IPS DF 6.9 (cell line): ENCODE measurements around the gene ABCA4.
"Not testable (repeated sequence)": the region's sequence is repeated elsewhere in the genome, so short reads cannot be mapped to it uniquely, and the experiment has no call there.

Experiments used
- DNase-seq: peaks from one replicate; pipeline ENCODE4 v3.0.0-alpha.2; 2013; ENCODE audit warnings: low read depth, low spot score
- H3K27ac ChIP-seq: one replicate; pipeline ENCODE4 v1.5.1; 2013; ENCODE audit warnings: low read length, control low read depth
- H3K27me3 ChIP-seq: 2 replicates; pipeline ENCODE4 v1.6.1; 2013; ENCODE audit warnings: mild to moderate bottlenecking, low read length; ENCODE audit not compliant: control insufficient read depth, insufficient read depth
- H3K36me3 ChIP-seq: 2 replicates; pipeline ENCODE4 v1.6.1; 2013; ENCODE audit warnings: low read length; ENCODE audit not compliant: control insufficient read depth, insufficient read depth
- H3K4me1 ChIP-seq: 2 replicates; pipeline ENCODE4 v1.6.1; 2013; ENCODE audit warnings: low read length; ENCODE audit not compliant: control insufficient read depth, insufficient read depth
- H3K4me3 ChIP-seq: 2 replicates; pipeline ENCODE4 v1.5.1; 2013; ENCODE audit warnings: mild to moderate bottlenecking, low read length
- H3K9me3 ChIP-seq: 2 replicates; pipeline ENCODE4 v1.6.1; 2013; ENCODE audit warnings: low read length, inconsistent platforms; ENCODE audit not compliant: control insufficient read depth, insufficient read depth
- WGBS: extraction: QIAGEN DNeasy Blood & Tissue Kit; methylation state at CpG from one replicate; pipeline ENCODE4 v1.1.7; 2013; ENCODE audit warnings: mixed read lengths, missing lambda C conversion rate; ENCODE audit not compliant: insufficient read length, insufficient coverage; 5-methylcytosine and 5-hydroxymethylcytosine counted together

The ABCA4 gene

GRCh38 chr1:94120991-94121390 lies at the start of gene ABCA4:
Gene ABCA4 (minus strand): TSS chr1:94121148. CDS start chr1:94121045, 103 bp downstream.
- Histone ChIP-seq H3K4me1 (peaks cover 4% of the 10 kb centered on the region; the same call in 1 of the 2 replicates), H3K27ac (no peak within 1 kb of the TSS), H3K36me3 (no peaks in the 10 kb centered on the region), H3K27me3 (no peaks in the 10 kb centered on the region), H3K9me3 (no peaks in the 10 kb centered on the region), H3K4me3 (no peak within 1 kb of the TSS)
- WGBS, result no CpG with 5 or more reads among the region's 9 CpGs
- no peak for DNase-seq

- no peaks in the 10 kb centered on the region for H3K9me3 ChIP-seq
- H3K4me3 ChIP-seq, result no peak overlapping the region
- DNase-seq, result no peak
- no peaks in the 10 kb centered on the region for H3K27me3 ChIP-seq
- H3K4me1 ChIP-seq, result no peaks in the 10 kb centered on the region
- H3K27ac ChIP-seq, result no peak overlapping the region
- WGBS, result no CpG with 5 or more reads among the region's 3 CpGs
- H3K36me3 ChIP-seq, result no peaks in the 10 kb centered on the region
Observed at GRCh38 chr1:94169126-94169525, 48.2 kb upstream of the ABCA4 start.

- Histone ChIP-seq H3K27ac (no peak overlapping the region), H3K36me3 (no peaks in the 10 kb centered on the region), H3K4me3 (no peak overlapping the region), H3K27me3 (no peaks in the 10 kb centered on the region), H3K4me1 (no peaks in the 10 kb centered on the region), H3K9me3 (no peaks in the 10 kb centered on the region)
- no CpG with 5 or more reads among the region's 5 CpGs for WGBS
- no peak for DNase-seq
Observed at GRCh38 chr1:94165843-94166242, 44.9 kb upstream of the ABCA4 start.

GRCh38 chr1:94164885-94165284 lies 43.9 kb upstream of the ABCA4 start:
- WGBS, result no CpG with 5 or more reads among the region's 2 CpGs
- not testable (repeated sequence) for H3K27me3 ChIP-seq, H3K9me3 ChIP-seq, H3K4me3 ChIP-seq, H3K27ac ChIP-seq, H3K4me1 ChIP-seq, DNase-seq, H3K36me3 ChIP-seq

- not testable (repeated sequence) for H3K4me3 ChIP-seq, H3K9me3 ChIP-seq, H3K36me3 ChIP-seq, H3K27ac ChIP-seq, H3K4me1 ChIP-seq, DNase-seq, H3K27me3 ChIP-seq
- WGBS, result no CpG with 5 or more reads among the region's 1 CpG
Observed at GRCh38 chr1:94164121-94164520, 43.2 kb upstream of the ABCA4 start.

- H3K36me3 ChIP-seq, H3K27ac ChIP-seq, H3K4me1 ChIP-seq, DNase-seq, H3K4me3 ChIP-seq, H3K27me3 ChIP-seq, H3K9me3 ChIP-seq: not testable (repeated sequence)
- WGBS, result no CpG with 5 or more reads among the region's 5 CpGs
Observed at GRCh38 chr1:94163249-94163648, 42.3 kb upstream of the ABCA4 start.

- no peaks in the 10 kb centered on the region for H3K4me1 ChIP-seq
- no peaks in the 10 kb centered on the region for H3K36me3 ChIP-seq
- no peaks in the 10 kb centered on the region for H3K27me3 ChIP-seq
- H3K9me3 ChIP-seq, result no peaks in the 10 kb centered on the region; the same call in 1 of the 2 replicates
- no peak overlapping the region for H3K4me3 ChIP-seq
- no peak for DNase-seq
- no CpG with 5 or more reads among the region's 4 CpGs for WGBS
- H3K27ac ChIP-seq, result no peak overlapping the region
Observed at GRCh38 chr1:94160811-94161210, 39.9 kb upstream of the ABCA4 start.

GRCh38 chr1:94156096-94156625 lies 35.2 kb upstream of the ABCA4 start:
- whole genome bisulfite sequencing, result 100% methylated on average over 1 of the region's 1 CpG
- H3K27me3 ChIP-seq, result no peaks in the 10 kb centered on the region

GRCh38 chr1:94154989-94155388 lies 34.0 kb upstream of the ABCA4 start:
- no peaks in the 10 kb centered on the region for H3K27me3 ChIP-seq
- H3K4me3 ChIP-seq, result no peak overlapping the region
- H3K27ac ChIP-seq, result no peak overlapping the region
- WGBS, result no CpG with 5 or more reads among the region's 1 CpG
- no peak for DNase-seq
- H3K36me3 ChIP-seq, result no peaks in the 10 kb centered on the region
- H3K9me3 ChIP-seq, result no peaks in the 10 kb centered on the region
- no peaks in the 10 kb centered on the region for H3K4me1 ChIP-seq

More at GRCh38 chr1:94156096-94156625, 35.2 kb upstream of the ABCA4 start:
- no peaks in the 10 kb centered on the region; the same call in 1 of the 2 replicates for H3K9me3 ChIP-seq
- H3K4me1 ChIP-seq, result no peaks in the 10 kb centered on the region
- H3K27ac ChIP-seq, result no peak overlapping the region
- H3K36me3 ChIP-seq, result no peaks in the 10 kb centered on the region
- DNase-seq, result no peak
- H3K4me3 ChIP-seq, result no peak overlapping the region

- no peaks in the 10 kb centered on the region for H3K27me3 ChIP-seq
- H3K9me3 ChIP-seq, result no peaks in the 10 kb centered on the region
- no peaks in the 10 kb centered on the region for H3K4me1 ChIP-seq
- H3K4me3 ChIP-seq, result no peak overlapping the region
- no peak for DNase-seq
- no peaks in the 10 kb centered on the region for H3K36me3 ChIP-seq
- no CpG with 5 or more reads among the region's 1 CpG for WGBS
- H3K27ac ChIP-seq, result no peak overlapping the region
Observed at GRCh38 chr1:94153133-94153532, 32.2 kb upstream of the ABCA4 start.

- not testable (repeated sequence) for H3K27me3 ChIP-seq, H3K9me3 ChIP-seq, H3K27ac ChIP-seq, H3K4me3 ChIP-seq, H3K4me1 ChIP-seq, DNase-seq, H3K36me3 ChIP-seq
Observed at GRCh38 chr1:94149166-94149565, 28.2 kb upstream of the ABCA4 start.
